NCI-H524 treated with DMSO at 0.1 percent for 48 hours (cell line): ENCODE data around the gene CMIP.

Source experiments
- DNase-seq: peaks from one replicate; lab custom pipeline; 2025; lab: John Stamatoyannopoulos, UW

CMIP gene

DNA sequence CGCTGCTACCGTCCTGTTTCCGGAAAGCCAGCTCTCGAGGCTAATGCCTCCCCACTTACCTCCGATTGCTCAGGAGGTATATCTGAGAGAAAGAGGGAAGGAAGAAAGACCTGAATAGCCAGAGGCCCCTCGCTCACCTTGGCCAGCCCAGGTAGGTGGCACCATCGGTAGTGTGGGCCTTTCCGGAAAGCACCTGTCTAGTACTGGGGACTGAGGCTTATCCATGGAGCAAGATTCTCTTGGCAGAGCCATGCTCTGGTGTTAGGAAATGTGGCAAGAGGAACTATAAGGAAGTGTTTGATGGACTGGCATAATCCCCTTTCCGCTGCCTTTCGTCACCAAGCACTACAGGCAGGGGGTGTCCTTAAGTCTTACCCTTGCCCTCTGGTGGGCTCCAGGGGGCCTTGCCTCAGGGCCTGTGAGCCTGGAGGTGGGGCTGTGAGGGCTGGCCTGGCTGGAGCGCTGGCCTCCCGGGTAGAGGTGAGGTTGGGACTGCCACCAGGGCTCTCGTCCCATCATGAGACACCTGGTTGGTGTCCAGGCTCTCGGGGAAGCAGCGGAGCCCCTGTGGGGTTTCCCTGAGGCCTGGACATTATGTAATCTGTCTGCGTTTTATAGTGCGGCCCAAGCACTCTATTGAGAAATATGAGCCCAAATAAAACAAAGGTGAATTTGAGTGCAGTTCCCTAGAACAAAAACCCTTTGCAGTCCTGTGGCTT is 2.9 kb downstream of the CMIP start:
- no peak for DNase-seq

- no peak for DNase-seq
Measured at GRCh38 chr16:81448154-81449131, 3.8 kb downstream of the CMIP start.

- no peak for DNase-seq
Measured at GRCh38 chr16:81449241-81449640, 4.6 kb downstream of the CMIP start.

- no peak for DNase-seq
Measured at GRCh38 chr16:81449899-81450608, 5.4 kb downstream of the CMIP start.

DNA sequence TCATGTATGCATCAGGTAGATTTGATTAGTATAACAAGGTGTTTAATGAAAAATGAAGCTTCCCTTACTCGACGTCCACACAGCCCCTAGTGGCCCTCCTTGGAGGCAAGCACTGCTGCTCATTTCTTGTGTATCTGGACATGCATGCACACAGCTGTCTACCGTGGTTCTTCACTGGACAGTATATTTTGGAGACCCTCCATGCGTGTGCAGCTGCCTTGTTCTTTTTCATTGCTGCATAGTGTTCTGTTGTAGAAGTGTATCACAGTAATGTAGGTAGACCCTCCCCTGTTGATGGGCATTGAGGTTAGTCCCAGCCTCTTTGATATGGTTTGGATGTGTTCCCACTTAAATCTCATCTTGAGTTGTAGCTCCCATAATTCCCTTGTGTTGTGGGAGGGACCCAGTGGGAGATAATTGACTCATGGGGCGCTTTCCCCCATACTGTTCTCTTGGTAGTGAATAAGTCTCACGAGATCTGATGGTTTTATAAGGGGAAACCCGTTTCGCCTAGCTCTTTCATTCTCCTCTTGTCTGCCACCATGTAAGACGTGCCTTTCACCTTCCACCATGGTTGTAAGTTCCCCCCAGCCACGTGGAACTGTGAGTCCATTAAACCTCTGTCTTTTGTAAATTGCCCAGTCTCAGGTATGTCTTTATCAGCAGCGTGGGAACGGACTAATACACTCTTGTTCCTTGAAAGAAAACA is 6.3 kb downstream of the CMIP start:
- no peak for DNase-seq

DNA sequence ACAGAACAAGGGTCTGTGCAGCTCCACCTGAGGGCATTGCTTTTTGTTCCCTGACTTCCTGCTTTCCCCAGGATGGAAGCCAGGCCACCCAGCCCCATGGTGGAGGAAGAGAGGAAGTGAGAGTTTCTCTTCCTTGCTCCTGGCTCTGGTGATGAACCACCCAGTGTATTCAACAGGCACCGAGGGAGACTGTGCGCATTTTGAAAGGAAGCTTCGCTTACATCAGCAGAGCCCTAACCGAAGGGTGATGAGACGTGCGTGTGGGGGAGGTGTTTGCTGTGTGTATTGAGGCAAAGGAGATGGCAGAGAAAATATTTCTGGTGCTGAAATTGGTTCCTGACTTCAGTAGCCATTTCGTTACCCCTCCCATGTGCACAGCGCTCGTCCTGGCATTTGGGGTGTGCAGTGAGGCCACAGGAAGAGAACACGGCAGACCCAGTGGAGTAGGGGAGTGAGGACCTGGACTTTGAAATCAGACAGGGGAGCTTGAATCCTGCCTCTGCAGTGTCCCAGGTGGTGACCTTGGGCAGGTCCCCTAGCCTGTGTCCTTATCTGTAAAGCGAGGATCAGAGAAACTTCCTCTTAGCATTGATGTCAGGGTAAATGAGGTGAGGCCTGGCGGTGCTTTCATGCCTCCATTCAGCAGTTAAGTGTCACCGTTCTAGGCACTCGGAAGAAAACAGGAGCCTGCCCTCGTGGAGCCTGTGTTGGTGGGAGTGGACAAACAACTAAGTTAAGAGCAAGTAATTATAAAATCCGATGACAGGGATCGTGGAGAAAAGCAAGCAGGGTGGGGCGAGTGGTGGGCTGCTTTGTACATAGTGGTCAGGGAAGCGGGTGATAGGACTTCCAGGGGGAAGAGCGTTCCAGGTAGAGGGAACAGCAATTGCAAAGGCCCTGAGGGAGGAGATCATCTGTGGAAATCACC is 7.4 kb downstream of the CMIP start:
- no peak for DNase-seq

DNA sequence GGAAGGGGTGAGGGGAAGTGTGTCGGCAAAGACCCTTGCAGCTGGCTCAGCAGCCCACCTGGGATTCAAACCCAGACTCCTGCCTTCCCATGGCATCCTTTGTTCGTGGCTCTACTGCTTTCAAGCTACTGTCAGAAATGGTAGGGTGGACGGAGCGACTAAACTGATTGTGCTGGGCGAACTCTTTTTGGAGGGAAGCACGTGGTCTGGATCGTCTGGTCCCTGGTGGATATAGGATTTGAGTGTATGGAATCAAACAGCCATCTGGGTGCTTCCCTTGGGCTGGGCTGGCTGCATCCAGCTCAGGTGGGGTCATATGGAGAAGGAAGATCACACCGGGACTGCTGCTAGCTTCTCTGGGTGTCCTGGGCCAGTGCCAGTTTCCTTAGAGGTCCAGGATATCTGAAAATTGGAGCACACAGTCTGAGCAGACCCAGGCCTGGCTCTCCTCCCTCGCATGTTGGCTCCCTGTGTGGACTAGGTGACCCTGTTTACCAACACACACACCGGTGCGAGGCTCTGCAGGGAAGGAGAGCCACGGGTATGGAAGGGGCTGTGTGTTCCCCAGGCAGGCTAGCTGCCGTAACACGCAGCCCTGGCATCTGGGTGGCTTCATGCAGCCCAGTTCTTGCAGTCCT is 8.6 kb downstream of the CMIP start:
- no peak for DNase-seq

DNA sequence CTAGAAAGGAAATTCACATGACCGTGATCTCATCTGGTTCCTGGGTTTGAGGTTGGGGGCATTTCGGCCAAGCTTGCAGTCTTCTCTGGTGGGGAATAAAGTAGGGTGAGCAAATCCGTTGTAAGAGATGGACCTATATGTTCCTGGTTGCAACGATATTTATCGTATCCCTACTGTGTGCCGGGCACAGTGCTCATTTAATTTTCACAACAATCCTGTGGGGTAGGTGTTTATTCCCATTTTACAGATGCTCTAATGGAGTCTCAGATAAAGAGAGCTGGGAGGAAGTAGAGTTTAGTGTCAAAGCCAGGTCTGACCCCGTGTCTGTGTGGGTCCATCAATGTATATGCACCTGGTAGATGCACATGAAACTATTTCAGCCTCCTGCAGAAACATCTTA is 9.4 kb downstream of the CMIP start:
- no peak for DNase-seq

DNA sequence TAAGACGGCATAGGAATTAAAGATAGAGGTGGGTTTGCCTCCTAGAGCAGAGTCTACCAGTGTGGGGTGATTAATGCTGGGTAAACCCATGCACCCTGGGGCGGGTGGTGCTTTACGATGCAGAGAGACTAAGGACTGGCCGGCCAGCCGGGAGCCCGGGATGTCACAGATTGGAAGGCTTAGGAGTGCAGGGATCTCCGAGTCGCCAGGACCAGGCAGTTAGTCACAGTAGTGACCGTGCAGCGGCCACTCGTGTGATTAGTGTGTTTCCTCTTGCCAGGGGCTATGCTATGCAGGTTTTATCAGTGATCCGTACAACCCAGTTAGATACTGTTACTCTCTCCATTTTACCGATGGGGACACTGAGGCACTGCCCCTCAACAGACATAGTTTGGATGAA is 10.4 kb downstream of the CMIP start:
- no peak for DNase-seq

GRCh38 chr16:81455720-81456494 is 11.3 kb downstream of the CMIP start:
- DNase-seq, result no peak

GRCh38 chr16:81456523-81457325 is 12.1 kb downstream of the CMIP start:
- DNase-seq, result no peak

GRCh38 chr16:81457326-81458133 is 12.9 kb downstream of the CMIP start:
- DNase-seq, result no peak

- DNase-seq, result no peak
Measured at GRCh38 chr16:81458149-81458669, 13.6 kb downstream of the CMIP start.

DNA sequence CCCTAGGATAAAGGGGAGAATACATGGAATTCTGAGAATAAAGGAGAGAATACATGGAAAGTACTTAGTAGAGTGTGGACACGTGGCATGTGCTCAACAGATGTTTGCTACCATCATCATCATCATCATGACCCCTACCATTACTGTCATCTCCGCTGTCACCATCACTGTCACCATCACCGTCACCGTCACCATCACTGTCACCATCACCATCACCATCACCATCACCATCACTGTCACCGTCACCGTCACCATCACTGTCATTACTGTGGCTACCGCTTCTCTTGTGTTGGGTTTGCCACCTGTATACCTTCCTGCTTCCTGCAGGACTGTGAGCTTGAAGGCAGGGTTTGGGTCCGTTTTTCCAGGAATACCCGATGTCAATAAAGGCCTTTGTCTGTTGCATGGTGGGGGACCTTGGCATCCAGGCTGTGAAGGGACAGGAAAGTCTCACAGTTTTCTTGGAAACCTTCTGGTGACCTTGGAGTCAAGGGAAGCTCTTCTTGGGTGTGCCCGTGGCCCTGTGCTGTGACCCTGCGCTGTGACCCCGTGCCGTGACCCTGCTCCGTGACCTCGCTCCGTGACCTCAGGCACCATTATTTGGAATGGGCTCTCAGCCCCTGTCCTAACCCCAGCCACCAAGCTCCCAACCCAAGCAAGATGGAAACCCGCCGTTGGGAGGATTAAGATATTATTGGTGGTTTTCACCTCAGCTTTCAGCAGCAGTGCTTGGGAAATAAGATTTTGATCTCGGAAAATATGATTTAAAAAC is 14.4 kb downstream of the CMIP start:
- no peak for DNase-seq

DNA sequence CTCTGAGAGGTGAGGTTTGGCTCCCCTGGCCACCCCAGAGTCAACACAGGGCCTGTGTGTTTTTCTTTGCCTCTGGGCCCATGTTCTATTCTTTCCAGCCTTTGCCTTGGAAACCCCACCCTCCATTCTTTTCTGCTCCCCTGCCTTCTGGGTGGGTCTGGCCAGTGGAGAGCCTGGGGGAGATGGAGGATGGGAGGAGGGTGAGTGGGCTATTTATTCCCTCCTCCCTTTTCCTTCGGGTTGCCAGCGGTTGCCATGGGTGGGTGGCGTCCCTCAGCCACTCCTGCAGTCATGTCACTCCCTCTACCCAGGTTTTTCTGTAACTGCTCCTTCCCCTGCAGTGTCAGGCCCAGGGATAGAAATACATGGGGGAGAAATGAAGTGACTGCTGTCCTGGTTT is 15.5 kb downstream of the CMIP start:
- DNase-seq, result no peak

GRCh38 chr16:81461243-81461642 is 16.6 kb downstream of the CMIP start:
- no peak for DNase-seq

DNA sequence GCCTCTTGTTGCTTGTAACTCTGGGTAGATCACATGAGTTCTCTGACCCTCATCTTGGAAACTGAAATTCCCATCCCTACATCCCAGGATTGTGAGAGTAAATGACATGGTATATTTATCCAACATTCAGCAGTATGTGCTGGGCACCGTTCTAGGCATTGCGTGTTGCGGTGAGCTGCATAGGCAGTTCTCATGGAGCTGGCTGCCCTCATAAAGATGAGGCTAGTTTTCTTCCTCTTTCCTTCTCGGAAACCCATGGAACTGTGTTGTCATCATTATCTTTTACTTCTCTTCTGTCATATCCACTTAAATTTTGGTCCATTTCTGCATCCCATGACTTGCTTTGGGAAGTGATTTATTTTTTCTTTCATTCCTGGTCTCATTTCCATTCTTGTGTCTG is 17.2 kb downstream of the CMIP start:
- DNase-seq, result no peak
